GM12874 (cell line): ENCODE data around the gene SPON2.

Experiments
- TF ChIP-seq, protein P1 (sequence below): IDR thresholded peaks from 2 replicates; pipeline ENCODE4 v1.5.1; 2011; ENCODE audit warnings: low read depth, mild to moderate bottlenecking, control low read depth, low read length, moderate library complexity; ENCODE audit not compliant: insufficient read depth

SPON2 gene

DNA sequence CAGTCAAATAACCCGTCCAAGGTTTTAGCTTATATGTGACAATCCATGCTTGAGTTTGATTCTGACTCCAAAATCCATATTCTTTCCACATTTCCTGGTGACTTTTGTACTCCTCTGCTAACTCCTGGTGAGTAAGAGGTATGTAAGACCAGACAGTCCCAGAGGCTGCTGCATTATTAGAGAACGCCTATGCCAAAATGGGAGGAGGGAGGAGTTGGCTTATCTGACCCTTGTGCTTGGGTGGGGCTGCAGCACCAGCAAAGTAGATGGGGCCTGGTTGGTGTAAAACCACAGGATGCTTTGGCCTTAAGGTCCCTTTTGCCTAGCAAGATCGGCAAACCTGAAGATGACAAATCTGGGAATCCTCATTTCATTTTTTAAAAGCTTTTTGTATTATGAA, 49.9 kb downstream of the SPON2 start:
- TF ChIP-seq, protein P1, sequence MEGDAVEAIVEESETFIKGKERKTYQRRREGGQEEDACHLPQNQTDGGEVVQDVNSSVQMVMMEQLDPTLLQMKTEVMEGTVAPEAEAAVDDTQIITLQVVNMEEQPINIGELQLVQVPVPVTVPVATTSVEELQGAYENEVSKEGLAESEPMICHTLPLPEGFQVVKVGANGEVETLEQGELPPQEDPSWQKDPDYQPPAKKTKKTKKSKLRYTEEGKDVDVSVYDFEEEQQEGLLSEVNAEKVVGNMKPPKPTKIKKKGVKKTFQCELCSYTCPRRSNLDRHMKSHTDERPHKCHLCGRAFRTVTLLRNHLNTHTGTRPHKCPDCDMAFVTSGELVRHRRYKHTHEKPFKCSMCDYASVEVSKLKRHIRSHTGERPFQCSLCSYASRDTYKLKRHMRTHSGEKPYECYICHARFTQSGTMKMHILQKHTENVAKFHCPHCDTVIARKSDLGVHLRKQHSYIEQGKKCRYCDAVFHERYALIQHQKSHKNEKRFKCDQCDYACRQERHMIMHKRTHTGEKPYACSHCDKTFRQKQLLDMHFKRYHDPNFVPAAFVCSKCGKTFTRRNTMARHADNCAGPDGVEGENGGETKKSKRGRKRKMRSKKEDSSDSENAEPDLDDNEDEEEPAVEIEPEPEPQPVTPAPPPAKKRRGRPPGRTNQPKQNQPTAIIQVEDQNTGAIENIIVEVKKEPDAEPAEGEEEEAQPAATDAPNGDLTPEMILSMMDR, result no peak
